ENCODE measurements around the gene GOLGA6C. TPM values are rescaled to one million over a fixed set of nuclear protein-coding genes. Genes with fewer than 3 reads are reported as not detected.
"Not testable (repeated sequence)": the region's sequence is repeated elsewhere in the genome, so short reads cannot be mapped to it uniquely, and the experiment has no call there.

GOLGA6C gene
- total RNA-seq, 1 experiment from 2014 or later, result not detected

GRCh38 chr15:75235760-75236729, 22.1 kb upstream of the GOLGA6C start:
- no peaks in the 10 kb centered on the region for H3K36me3 ChIP-seq
- DNase-seq, result no peak
- H3K27me3 ChIP-seq, result peaks cover 7% of the 10 kb centered on the region; the same call in 1 of the 2 replicates
- H3K9me3 ChIP-seq, result no peaks in the 10 kb centered on the region
- H3K4me3 ChIP-seq, result no peak overlapping the region

GRCh38 chr15:75237316-75237982, 20.7 kb upstream of the GOLGA6C start:
- Histone ChIP-seq H3K27me3 (peaks cover 7% of the 10 kb centered on the region; the same call in 1 of the 2 replicates), H3K4me3 (no peak overlapping the region), H3K36me3 (no peaks in the 10 kb centered on the region), H3K9me3 (no peaks in the 10 kb centered on the region)
- DNase-seq, result no peak

- no peak for DNase-seq
- H3K9me3 ChIP-seq, result no peaks in the 10 kb centered on the region
- no peak overlapping the region for H3K4me3 ChIP-seq
- no peaks in the 10 kb centered on the region for H3K36me3 ChIP-seq
- H3K27me3 ChIP-seq, result peaks cover 7% of the 10 kb centered on the region; the same call in 1 of the 2 replicates
These were observed 20.0 kb upstream of the GOLGA6C start for GRCh38 chr15:75238150-75238549.

GRCh38 chr15:75245741-75246140, 12.4 kb upstream of the GOLGA6C start:
- not testable (repeated sequence) for DNase-seq, H3K4me3 ChIP-seq, H3K36me3 ChIP-seq, H3K9me3 ChIP-seq
- peaks cover 33% of the 10 kb centered on the region for H3K27me3 ChIP-seq

GRCh38 chr15:75248991-75249390, 9.1 kb upstream of the GOLGA6C start:
- peaks cover 46% of the 10 kb centered on the region for H3K27me3 ChIP-seq
- H3K9me3 ChIP-seq, H3K36me3 ChIP-seq, H3K4me3 ChIP-seq, DNase-seq: not testable (repeated sequence)

GRCh38 chr15:75249726-75250125, 8.4 kb upstream of the GOLGA6C start:
- peaks cover 46% of the 10 kb centered on the region for H3K27me3 ChIP-seq
- no peak for DNase-seq
- H3K9me3 ChIP-seq, result no peaks in the 10 kb centered on the region
- no peak overlapping the region for H3K4me3 ChIP-seq
- H3K36me3 ChIP-seq, result no peaks in the 10 kb centered on the region

GRCh38 chr15:75251343-75251742, 6.8 kb upstream of the GOLGA6C start:
- peaks cover 46% of the 10 kb centered on the region for H3K27me3 ChIP-seq
- not testable (repeated sequence) for H3K36me3 ChIP-seq, H3K4me3 ChIP-seq, DNase-seq, H3K9me3 ChIP-seq

- H3K9me3 ChIP-seq, DNase-seq, H3K36me3 ChIP-seq, H3K4me3 ChIP-seq: not testable (repeated sequence)
- peaks cover 46% of the 10 kb centered on the region for H3K27me3 ChIP-seq
These were observed 5.8 kb upstream of the GOLGA6C start for GRCh38 chr15:75252285-75252684.

GRCh38 chr15:75258620-75259343, 648 bp downstream of the GOLGA6C start:
- H3K27me3 ChIP-seq, H3K9me3 ChIP-seq, H3K36me3 ChIP-seq, H3K4me3 ChIP-seq, DNase-seq: not testable (repeated sequence)

- not testable (repeated sequence) for DNase-seq, H3K27me3 ChIP-seq, H3K36me3 ChIP-seq, H3K4me3 ChIP-seq, H3K9me3 ChIP-seq
These were observed 1.7 kb downstream of the GOLGA6C start for GRCh38 chr15:75259873-75260272.

GRCh38 chr15:75273751-75274359, 15.7 kb downstream of the GOLGA6C start:
- not testable (repeated sequence) for H3K36me3 ChIP-seq, H3K27me3 ChIP-seq, H3K9me3 ChIP-seq, DNase-seq, H3K4me3 ChIP-seq

- DNase-seq, result peak; percentile 75
These were observed 16.5 kb downstream of the GOLGA6C start for GRCh38 chr15:75274509-75275107.

GRCh38 chr15:75275617-75276016, 17.5 kb downstream of the GOLGA6C start:
- H3K4me3 ChIP-seq, H3K27me3 ChIP-seq, DNase-seq, H3K9me3 ChIP-seq, H3K36me3 ChIP-seq: not testable (repeated sequence)

More at GRCh38 chr15:75274509-75275107, 16.5 kb downstream of the GOLGA6C start:
- H3K4me3 ChIP-seq, H3K9me3 ChIP-seq, H3K36me3 ChIP-seq, H3K27me3 ChIP-seq: not testable (repeated sequence)

GRCh38 chr15:75278497-75278896, 20.4 kb downstream of the GOLGA6C start:
- DNase-seq, H3K9me3 ChIP-seq, H3K27me3 ChIP-seq, H3K4me3 ChIP-seq, H3K36me3 ChIP-seq: not testable (repeated sequence)

GRCh38 chr15:75282572-75282971, 24.4 kb downstream of the GOLGA6C start, which contains the start of gene GOLGA6D:
Gene GOLGA6D (plus strand): TSS chr15:75282835. CDS start chr15:75282876, 41 bp downstream.
- not testable (repeated sequence) for DNase-seq, H3K9me3 ChIP-seq, H3K4me3 ChIP-seq, H3K27me3 ChIP-seq, H3K36me3 ChIP-seq

- not testable (repeated sequence) for H3K9me3 ChIP-seq, H3K4me3 ChIP-seq, H3K27me3 ChIP-seq, H3K36me3 ChIP-seq, DNase-seq
These were observed 26.0 kb downstream of the GOLGA6C start for GRCh38 chr15:75284152-75284551.

All from MG63 (cell line).